Measurements from ENCODE around the gene NUDCD2.
"Not testable (repeated sequence)": the region's sequence is repeated elsewhere in the genome, so short reads cannot be mapped to it uniquely, and the experiment has no call there.

Gene NUDCD2

GRCh38 chr5:163437011-163437308 is 22.9 kb downstream of the NUDCD2 start:
- Histone ChIP-seq H3K4me3 (peak overlapping the region; percentile 83 to 98 (median 88)), H3K27ac (peak overlapping the region in 18 of 21 experiments; percentile 36 to 98 (median 95))

GRCh38 chr5:163436515-163436914 is 23.4 kb downstream of the NUDCD2 start:
- Histone ChIP-seq H3K4me3 (peak overlapping the region in 1 of 7 experiments; percentile 91), H3K27ac (peak overlapping the region in 8 of 21 experiments; percentile 36 to 98 (median 96))

- Histone ChIP-seq H3K27ac (peak overlapping the region in 2 of 21 experiments; percentile 16 to 34), H3K4me3 (no peak overlapping the region)
Measured at GRCh38 chr5:163434401-163434866, 25.5 kb downstream of the NUDCD2 start.

- Histone ChIP-seq H3K27ac (no peak overlapping the region), H3K4me3 (no peak overlapping the region)
Measured at GRCh38 chr5:163433271-163433670, 26.6 kb downstream of the NUDCD2 start.

- H3K27ac ChIP-seq: no peak overlapping the region
- H3K4me3 ChIP-seq: no peak overlapping the region
Measured at GRCh38 chr5:163432544-163432943, 27.4 kb downstream of the NUDCD2 start.

- not testable (repeated sequence) for H3K27ac ChIP-seq, H3K4me3 ChIP-seq
Measured at GRCh38 chr5:163426128-163426527, 33.8 kb downstream of the NUDCD2 start.

- H3K4me3 ChIP-seq: no peak overlapping the region
- H3K27ac ChIP-seq: no peak overlapping the region
Measured at GRCh38 chr5:163424836-163425235, 35.1 kb downstream of the NUDCD2 start.

GRCh38 chr5:163415673-163416072 is 44.2 kb downstream of the NUDCD2 start:
- not testable (repeated sequence) for H3K27ac ChIP-seq, H3K4me3 ChIP-seq

- no peak overlapping the region for H3K27ac ChIP-seq
- no peak overlapping the region for H3K4me3 ChIP-seq
Measured at GRCh38 chr5:163410505-163410904, 49.4 kb downstream of the NUDCD2 start.

- Histone ChIP-seq H3K4me3 (no peak overlapping the region), H3K27ac (no peak overlapping the region)
Measured at GRCh38 chr5:163409384-163409783, 50.5 kb downstream of the NUDCD2 start.

GRCh38 chr5:163408311-163408923 is 51.5 kb downstream of the NUDCD2 start:
- no peak overlapping the region for H3K27ac ChIP-seq
- no peak overlapping the region for H3K4me3 ChIP-seq

- no peak overlapping the region for H3K4me3 ChIP-seq
- H3K27ac ChIP-seq: no peak overlapping the region
Measured at GRCh38 chr5:163407034-163407655, 52.8 kb downstream of the NUDCD2 start.

GRCh38 chr5:163404364-163405173 is 55.3 kb downstream of the NUDCD2 start:
- Histone ChIP-seq H3K4me3 (no peak overlapping the region), H3K27ac (no peak overlapping the region)

- H3K4me3 ChIP-seq: no peak overlapping the region
- no peak overlapping the region for H3K27ac ChIP-seq
Measured at GRCh38 chr5:163402007-163402406, 57.9 kb downstream of the NUDCD2 start.

GRCh38 chr5:163401271-163401670 is 58.6 kb downstream of the NUDCD2 start:
- no peak overlapping the region for H3K4me3 ChIP-seq
- H3K27ac ChIP-seq: no peak overlapping the region

- Histone ChIP-seq H3K4me3 (no peak overlapping the region), H3K27ac (no peak overlapping the region)
Measured at GRCh38 chr5:163399923-163400322, 60.0 kb downstream of the NUDCD2 start.

- Histone ChIP-seq H3K4me3 (no peak overlapping the region), H3K27ac (no peak overlapping the region)
Measured at GRCh38 chr5:163397354-163397753, 62.5 kb downstream of the NUDCD2 start.

- H3K4me3 ChIP-seq, H3K27ac ChIP-seq: not testable (repeated sequence)
Measured at GRCh38 chr5:163396818-163397340, 63.0 kb downstream of the NUDCD2 start.
